K562 (cell line): ENCODE results near the gene GATAD1. TPM values are rescaled to one million over a fixed set of nuclear protein-coding genes. Genes with fewer than 3 reads are reported as not detected.

Experiments
- DLX4 ChIP-seq: fragments of 250-450 bp; sonication (Bioruptor Pico); IDR thresholded peaks from 2 replicates; pipeline ENCODE4 v1.6.1; 2021; ENCODE audit warnings: mild to moderate bottlenecking
- EZH2 ChIP-seq: IDR thresholded peaks from 2 replicates; pipeline ENCODE4 v1.6.1; 2012; ENCODE audit warnings: low read depth, mild to moderate bottlenecking, inconsistent platforms, low read length, borderline replicate concordance
- KAT2B ChIP-seq: IDR thresholded peaks from one replicate; pipeline ENCODE4 v1.6.1; 2012; ENCODE audit warnings: low read depth, mild to moderate bottlenecking, control low read depth, inconsistent platforms, low read length, moderate library complexity
- NCOA1 ChIP-seq: fragments of 450-650 bp; IDR thresholded peaks from 2 replicates; pipeline ENCODE4 v1.6.1; 2016; ENCODE audit warnings: low read depth
- NR4A1 ChIP-seq, 2 experiments: fragments of 250-450 bp in 1 of 2; fragments of 450-650 bp in 1 of 2; sonication (Bioruptor Pico) in 1 of 2; IDR thresholded peaks; 2 replicates each; pipeline versions ENCODE4 v1.4.0 to v1.6.1; 2016 to 2020; ENCODE audit warnings: mild to moderate bottlenecking in 2 of 2, missing compliant biosample characterization in 1 of 2, missing genetic modification characterization in 1 of 2, moderate library complexity in 1 of 2
- OTX1 ChIP-seq: fragments of 450-650 bp; formaldehyde crosslinking; IDR thresholded peaks from 2 replicates; pipeline ENCODE4 v1.4.0; 2022; ENCODE audit warnings: mild to moderate bottlenecking
- SAP30 ChIP-seq: fragments of 200-600 bp; sonication (generic); IDR thresholded peaks from 2 replicates; pipeline ENCODE4 v1.6.1; 2012; ENCODE audit warnings: borderline replicate concordance, low read depth, mild to moderate bottlenecking, moderate library complexity, low read length, control low read depth, inconsistent platforms; ENCODE audit not compliant: insufficient read depth, poor library complexity, severe bottlenecking
- SLC30A9 ChIP-seq: fragments of 250-450 bp; sonication (Bioruptor Pico); IDR thresholded peaks from 2 replicates; pipeline ENCODE4 v1.8.0; 2022; ENCODE audit warnings: mild to moderate bottlenecking, moderate library complexity
- SNRNP70 ChIP-seq: fragments of 200-400 bp; formaldehyde crosslinking; optimal IDR thresholded peaks from 2 replicates; pipeline ENCODE3; 2017; ENCODE audit warnings: low read depth, low read length
- STAT5B ChIP-seq: fragments of 250-450 bp; sonication (Bioruptor Pico); IDR thresholded peaks from 2 replicates; pipeline ENCODE4 v1.8.0; 2021; ENCODE audit warnings: mild to moderate bottlenecking, inconsistent platforms
- TAF7 ChIP-seq: fragments of 450-650 bp; IDR thresholded peaks from 2 replicates; pipeline ENCODE4 v1.6.1; 2016; ENCODE audit warnings: missing genetic modification characterization, missing compliant biosample characterization
- YY1 ChIP-seq, 3 experiments: IDR thresholded peaks; 2 replicates each; pipeline ENCODE4 v1.6.1; 2011; ENCODE audit warnings: low read length in 2 of 3, mild to moderate bottlenecking in 2 of 3, moderate library complexity in 2 of 3, borderline replicate concordance in 1 of 3, control low read depth in 1 of 3, low read depth in 1 of 3; ENCODE audit not compliant: insufficient read depth in 3 of 3, insufficient replicate concordance in 2 of 3, control insufficient read depth in 1 of 3, insufficient read length in 1 of 3; ENCODE audit errors: extremely low read depth in 1 of 3
- ZNF143 ChIP-seq: sonication (generic); formaldehyde crosslinking; IDR thresholded peaks from 2 replicates; pipeline ENCODE4 v1.9.0; 2022; ENCODE audit warnings: mild to moderate bottlenecking, missing genetic modification reagents
- polyA plus RNA-seq, 8 experiments: library from polyadenylated mRNA; depleted of rRNA in 4 of 8; stranded (reverse) in 5 of 8; unstranded in 3 of 8; fragments of >200 nt; fragmentation: Nextera tagmentation in 2 of 8; fragmentation: Illumina TruSeq in 1 of 8; extraction: Ambion mirVana in 2 of 8; extraction: Trizol in 1 of 8; gene quantifications; 2 replicates each; pipeline versions ENCODE4 v1.2.1 to v1.2.3, GENCODE V29; 2011 to 2014; ENCODE audit warnings: inconsistent platforms in 1 of 8, missing spikeins in 1 of 8
- total RNA-seq, 7 experiments: library from RNA; depleted of rRNA in 6 of 7; stranded (reverse); fragments of >200 nt in 6 of 7; fragmentation: Illumina TruSeq in 2 of 7; extraction: Trizol in 2 of 7; gene quantifications; 2 replicates each; pipeline versions ENCODE4 v1.2.1 to v1.2.3, GENCODE V29; 2011 to 2021; ENCODE audit warnings: low replicate concordance in 1 of 7
- TF ChIP-seq, protein P1 (sequence below): fragments of 450-650 bp; IDR thresholded peaks from 2 replicates; pipeline ENCODE4 v1.7.0; 2016; ENCODE audit warnings: borderline replicate concordance
- TF ChIP-seq, protein P2 (sequence below): fragments of 450-650 bp; IDR thresholded peaks from 2 replicates; pipeline ENCODE4 v1.6.1; 2016; ENCODE audit warnings: low read depth, mild to moderate bottlenecking, moderate library complexity
- TF ChIP-seq, protein P3 (sequence below): fragments of 250-450 bp; sonication (Bioruptor Pico); IDR thresholded peaks from 2 replicates; pipeline ENCODE4 v1.8.0; 2022; ENCODE audit warnings: moderate library complexity, mild to moderate bottlenecking, inconsistent platforms
- TF ChIP-seq, protein P4 (sequence below): fragments of 450-650 bp; IDR thresholded peaks from 2 replicates; pipeline ENCODE4 v1.6.1; 2016; ENCODE audit warnings: missing biosample characterization, missing genetic modification characterization
- TF ChIP-seq, protein P5 (sequence below): fragments of 450-650 bp; IDR thresholded peaks from 2 replicates; pipeline ENCODE4 v1.6.1; 2017; ENCODE audit warnings: antibody characterized with exemption

The GATAD1 gene
- total and polyA plus RNA-seq, 9 of the 15 experiments (the other 6 are each of a cell fraction or from before 2014, with no cell fraction given), result 9.3 to 67.7 (median 34.3) TPM

- TF ChIP-seq SNRNP70 (no peak), TAF7 (tag) (peak; percentile 62; the same call in 1 of the 2 replicates), NR4A1 (CRISPR knock-in tag; IDR thresholded peaks at IDR 0.05) (no peak), NR4A1 (tag; IDR thresholded peaks at IDR 0.05) (0 out of 2 replicates have a peak, but pooled peaks have one; percentile 34), OTX1 (CRISPR knock-in tag) (peak; percentile 96; the same call in 1 of the 2 replicates), NCOA1 (0 out of 2 replicates have a peak, but pooled peaks have one; percentile 31), ZNF143 (CRISPR knock-in tag) (no peak), KAT2B (no peak), SLC30A9 (no peak), YY1 (IDR thresholded peaks at IDR 0.05; ENCODE audit: borderline replicate concordance in 1 of 3, control insufficient read depth in 1 of 3, extremely low read depth in 1 of 3, insufficient read depth in 3 of 3, insufficient read length in 1 of 3, insufficient replicate concordance in 2 of 3, low read depth in 1 of 3, low read length in 2 of 3) (no peak), DLX4 (no peak), STAT5B (no peak), EZH2 (no peak), SAP30 (no peak)
- TF ChIP-seq, protein P1, sequence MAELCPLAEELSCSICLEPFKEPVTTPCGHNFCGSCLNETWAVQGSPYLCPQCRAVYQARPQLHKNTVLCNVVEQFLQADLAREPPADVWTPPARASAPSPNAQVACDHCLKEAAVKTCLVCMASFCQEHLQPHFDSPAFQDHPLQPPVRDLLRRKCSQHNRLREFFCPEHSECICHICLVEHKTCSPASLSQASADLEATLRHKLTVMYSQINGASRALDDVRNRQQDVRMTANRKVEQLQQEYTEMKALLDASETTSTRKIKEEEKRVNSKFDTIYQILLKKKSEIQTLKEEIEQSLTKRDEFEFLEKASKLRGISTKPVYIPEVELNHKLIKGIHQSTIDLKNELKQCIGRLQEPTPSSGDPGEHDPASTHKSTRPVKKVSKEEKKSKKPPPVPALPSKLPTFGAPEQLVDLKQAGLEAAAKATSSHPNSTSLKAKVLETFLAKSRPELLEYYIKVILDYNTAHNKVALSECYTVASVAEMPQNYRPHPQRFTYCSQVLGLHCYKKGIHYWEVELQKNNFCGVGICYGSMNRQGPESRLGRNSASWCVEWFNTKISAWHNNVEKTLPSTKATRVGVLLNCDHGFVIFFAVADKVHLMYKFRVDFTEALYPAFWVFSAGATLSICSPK, result peak; percentile 91; the same call in 1 of the 2 replicates
- TF ChIP-seq, protein P2, sequence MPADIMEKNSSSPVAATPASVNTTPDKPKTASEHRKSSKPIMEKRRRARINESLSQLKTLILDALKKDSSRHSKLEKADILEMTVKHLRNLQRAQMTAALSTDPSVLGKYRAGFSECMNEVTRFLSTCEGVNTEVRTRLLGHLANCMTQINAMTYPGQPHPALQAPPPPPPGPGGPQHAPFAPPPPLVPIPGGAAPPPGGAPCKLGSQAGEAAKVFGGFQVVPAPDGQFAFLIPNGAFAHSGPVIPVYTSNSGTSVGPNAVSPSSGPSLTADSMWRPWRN, result no peak
- TF ChIP-seq, protein P3, sequence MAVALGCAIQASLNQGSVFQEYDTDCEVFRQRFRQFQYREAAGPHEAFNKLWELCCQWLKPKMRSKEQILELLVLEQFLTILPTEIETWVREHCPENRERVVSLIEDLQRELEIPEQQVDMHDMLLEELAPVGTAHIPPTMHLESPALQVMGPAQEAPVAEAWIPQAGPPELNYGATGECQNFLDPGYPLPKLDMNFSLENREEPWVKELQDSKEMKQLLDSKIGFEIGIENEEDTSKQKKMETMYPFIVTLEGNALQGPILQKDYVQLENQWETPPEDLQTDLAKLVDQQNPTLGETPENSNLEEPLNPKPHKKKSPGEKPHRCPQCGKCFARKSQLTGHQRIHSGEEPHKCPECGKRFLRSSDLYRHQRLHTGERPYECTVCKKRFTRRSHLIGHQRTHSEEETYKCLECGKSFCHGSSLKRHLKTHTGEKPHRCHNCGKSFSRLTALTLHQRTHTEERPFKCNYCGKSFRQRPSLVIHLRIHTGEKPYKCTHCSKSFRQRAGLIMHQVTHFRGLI (CRISPR knock-in tag), result no peak
- TF ChIP-seq, protein P4, sequence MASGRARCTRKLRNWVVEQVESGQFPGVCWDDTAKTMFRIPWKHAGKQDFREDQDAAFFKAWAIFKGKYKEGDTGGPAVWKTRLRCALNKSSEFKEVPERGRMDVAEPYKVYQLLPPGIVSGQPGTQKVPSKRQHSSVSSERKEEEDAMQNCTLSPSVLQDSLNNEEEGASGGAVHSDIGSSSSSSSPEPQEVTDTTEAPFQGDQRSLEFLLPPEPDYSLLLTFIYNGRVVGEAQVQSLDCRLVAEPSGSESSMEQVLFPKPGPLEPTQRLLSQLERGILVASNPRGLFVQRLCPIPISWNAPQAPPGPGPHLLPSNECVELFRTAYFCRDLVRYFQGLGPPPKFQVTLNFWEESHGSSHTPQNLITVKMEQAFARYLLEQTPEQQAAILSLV (tag), result peak; percentile 80
- TF ChIP-seq, protein P5, sequence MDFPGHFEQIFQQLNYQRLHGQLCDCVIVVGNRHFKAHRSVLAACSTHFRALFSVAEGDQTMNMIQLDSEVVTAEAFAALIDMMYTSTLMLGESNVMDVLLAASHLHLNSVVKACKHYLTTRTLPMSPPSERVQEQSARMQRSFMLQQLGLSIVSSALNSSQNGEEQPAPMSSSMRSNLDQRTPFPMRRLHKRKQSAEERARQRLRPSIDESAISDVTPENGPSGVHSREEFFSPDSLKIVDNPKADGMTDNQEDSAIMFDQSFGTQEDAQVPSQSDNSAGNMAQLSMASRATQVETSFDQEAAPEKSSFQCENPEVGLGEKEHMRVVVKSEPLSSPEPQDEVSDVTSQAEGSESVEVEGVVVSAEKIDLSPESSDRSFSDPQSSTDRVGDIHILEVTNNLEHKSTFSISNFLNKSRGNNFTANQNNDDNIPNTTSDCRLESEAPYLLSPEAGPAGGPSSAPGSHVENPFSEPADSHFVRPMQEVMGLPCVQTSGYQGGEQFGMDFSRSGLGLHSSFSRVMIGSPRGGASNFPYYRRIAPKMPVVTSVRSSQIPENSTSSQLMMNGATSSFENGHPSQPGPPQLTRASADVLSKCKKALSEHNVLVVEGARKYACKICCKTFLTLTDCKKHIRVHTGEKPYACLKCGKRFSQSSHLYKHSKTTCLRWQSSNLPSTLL, result peak; percentile 75; the same call in 1 of the 2 replicates
These were observed 23.6 kb upstream of the GATAD1 start (continued) for GRCh38 chr7:92423710-92424131.
